Glomerular visceral epithelial cell (primary cell): ENCODE results near the gene ARPC1A.
A peak's percentile ranks its signal among the peaks of the same experiment; 100 is the strongest.
"Not testable (repeated sequence)": the region's sequence is repeated elsewhere in the genome, so short reads cannot be mapped to it uniquely, and the experiment has no call there.

ENCODE experiments used
- DNase-seq: peaks from one replicate; pipeline ENCODE4 v3.0.0-alpha.2; 2016; ENCODE audit errors: extremely low spot score

Gene ARPC1A

GRCh38 chr7:99320371-99320770 lies 5.3 kb upstream of the ARPC1A start:
- no peak for DNase-seq

DNA sequence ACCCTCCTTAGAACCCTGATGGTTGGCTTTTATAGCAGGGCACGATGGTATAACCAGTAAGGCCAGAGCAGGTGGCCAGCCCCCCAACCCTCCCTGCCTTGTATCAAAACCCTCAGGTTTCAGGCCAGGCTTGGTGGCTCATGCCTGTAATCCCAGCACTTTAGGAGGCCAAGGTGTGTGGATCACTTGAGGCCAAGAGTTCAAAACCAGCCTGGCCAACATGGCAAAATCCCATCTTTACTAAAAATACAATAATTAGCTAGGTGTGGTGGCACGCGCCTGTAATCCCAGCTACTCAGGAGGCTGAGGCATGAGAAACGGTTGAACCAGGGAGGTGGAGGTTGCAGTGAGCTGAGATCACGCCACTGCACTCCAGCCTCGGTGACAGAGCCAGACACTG lies 3.0 kb upstream of the ARPC1A start:
- not testable (repeated sequence) for DNase-seq

GRCh38 chr7:99324559-99324958 lies 1.1 kb upstream of the ARPC1A start:
- no peak for DNase-seq

DNA sequence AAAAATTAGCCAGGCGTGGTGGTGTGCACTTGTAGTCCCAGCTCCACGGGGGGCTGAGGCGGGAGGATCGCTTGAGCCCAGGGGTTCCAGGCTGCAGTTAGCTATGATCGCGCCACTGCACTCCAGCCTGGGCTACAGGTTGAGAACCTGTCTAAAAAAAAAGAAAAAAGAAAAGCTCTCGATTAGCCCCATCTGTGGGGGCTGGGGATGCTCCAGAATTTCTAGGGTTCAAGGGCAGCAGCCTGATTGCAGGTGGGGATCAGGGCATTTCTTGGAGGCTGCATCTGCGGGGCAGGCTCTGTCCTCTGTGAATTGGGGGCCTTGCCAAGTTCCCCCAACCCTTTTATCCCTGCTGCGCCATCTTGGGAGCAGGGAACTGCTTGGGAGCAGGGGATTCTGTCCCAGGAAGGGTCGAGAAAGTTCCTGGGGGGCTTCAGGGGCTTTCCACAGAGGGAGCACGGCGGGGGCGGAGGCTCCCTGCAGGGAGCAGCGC lies 651 bp upstream of the ARPC1A start:
- DNase-seq = no peak

DNA sequence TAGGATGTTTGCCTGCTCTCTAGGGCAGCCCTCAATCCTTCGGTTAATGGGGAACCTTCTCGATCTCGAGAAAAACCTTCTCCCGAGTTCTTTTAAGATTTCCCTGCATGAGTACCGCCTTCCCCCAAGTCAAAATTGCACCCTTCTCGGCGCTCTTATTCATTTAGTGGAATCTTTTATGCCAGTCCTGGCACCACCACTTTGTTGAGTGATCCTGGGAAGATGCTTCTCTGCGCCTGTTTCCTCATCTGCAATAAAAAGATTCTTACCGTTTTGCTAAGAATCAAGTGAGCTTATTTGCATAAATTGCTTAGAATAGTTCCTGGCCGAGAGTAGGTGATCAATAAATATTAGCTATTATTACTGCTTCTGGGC lies 697 bp downstream of the ARPC1A start:
- DNase-seq = no peak

- DNase-seq = peak; percentile 52
Measured at GRCh38 chr7:99330314-99330961, 4.7 kb downstream of the ARPC1A start.

DNA sequence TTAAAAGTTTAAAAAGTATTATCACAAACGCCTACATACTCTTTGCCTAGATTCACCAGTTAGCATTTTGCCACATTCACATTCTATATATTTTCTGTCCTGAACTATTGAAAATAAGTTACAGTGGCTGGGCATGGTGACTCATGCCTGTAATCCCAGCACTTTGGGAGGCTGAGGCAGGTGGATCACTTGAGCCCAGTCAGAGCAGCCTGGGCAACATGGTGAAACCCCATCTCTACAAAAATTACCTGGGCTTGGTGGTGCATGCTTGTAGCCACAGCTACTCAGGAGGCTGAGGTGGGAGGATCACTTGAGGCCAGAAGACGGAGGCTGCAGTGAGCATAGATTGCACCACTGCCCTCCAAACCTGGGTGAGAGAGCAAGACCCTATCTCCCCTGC lies 5.3 kb downstream of the ARPC1A start:
- no peak for DNase-seq

- DNase-seq = no peak
Measured at GRCh38 chr7:99339595-99339994, 13.9 kb downstream of the ARPC1A start.

DNA sequence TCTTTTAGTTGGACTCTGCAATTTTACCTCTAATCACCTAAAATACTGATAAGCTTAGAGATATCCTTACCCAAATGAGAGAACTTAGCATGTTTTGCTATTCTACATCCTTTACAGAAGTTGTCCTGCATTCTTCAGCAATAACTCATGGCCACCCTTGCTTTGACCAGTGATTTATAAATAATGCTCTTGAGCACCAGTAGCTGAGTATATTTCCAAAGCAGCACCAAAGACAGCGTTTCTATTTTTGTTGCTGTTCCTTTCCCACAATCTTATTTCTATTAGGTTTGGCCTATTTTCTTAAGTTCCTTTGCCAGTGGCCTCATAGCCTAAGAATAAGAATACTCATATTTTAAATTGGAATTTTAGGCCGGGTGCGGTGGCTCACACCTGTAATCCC lies 15.0 kb downstream of the ARPC1A start:
- no peak for DNase-seq

DNA sequence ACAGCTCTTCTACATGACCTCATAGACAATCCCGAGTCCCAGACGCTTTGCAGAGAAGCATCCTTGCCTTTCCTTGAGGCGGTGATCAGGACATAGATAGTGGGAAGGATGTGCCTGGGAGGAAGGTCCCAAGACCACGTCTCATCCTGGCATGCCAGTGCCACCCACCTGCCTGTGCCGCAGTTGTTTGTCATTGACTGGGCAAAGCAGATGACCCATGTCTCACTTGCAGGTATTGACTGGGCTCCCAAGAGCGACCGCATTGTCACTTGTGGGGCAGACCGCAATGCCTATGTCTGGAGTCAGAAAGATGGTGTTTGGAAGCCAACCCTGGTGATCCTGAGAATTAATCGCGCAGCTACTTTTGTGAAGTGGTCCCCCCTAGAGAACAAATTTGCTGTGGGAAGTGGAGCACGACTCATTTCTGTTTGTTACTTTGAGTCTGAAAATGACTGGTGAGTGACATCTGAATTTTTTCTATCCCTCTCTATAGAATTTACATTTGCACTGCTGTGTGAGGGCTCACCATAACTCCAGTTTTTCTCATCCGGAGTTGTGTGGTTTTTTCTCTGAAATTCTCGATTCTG lies 18.5 kb downstream of the ARPC1A start:
- no peak for DNase-seq

DNA sequence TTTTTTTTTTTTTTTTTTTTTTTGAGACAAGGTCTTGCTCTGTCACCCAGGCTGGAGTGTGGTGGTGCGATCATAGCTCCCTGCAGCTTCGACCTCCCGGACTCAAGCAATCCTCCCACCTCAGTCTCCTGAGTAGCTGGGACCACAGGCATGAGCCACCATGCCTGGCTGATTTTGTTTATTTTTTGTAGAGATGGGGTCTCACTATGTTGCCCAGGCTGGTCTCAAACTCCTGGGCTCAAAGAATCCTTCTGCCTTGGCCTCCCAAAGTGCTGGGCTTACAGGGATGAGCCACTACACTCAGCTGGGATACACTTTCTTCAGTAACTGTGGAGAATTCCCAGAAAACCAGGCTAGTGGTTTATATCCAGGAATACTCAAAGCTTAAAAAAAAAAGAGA lies 24.9 kb downstream of the ARPC1A start:
- DNase-seq = not testable (repeated sequence)

GRCh38 chr7:99352247-99352646 lies 26.5 kb downstream of the ARPC1A start:
- DNase-seq = no peak

- DNase-seq = no peak
Measured at GRCh38 chr7:99355098-99355497, 29.4 kb downstream of the ARPC1A start.

GRCh38 chr7:99357701-99358490 lies 32.2 kb downstream of the ARPC1A start:
- DNase-seq = no peak

- DNase-seq = not testable (repeated sequence)
Measured at GRCh38 chr7:99358521-99358920, 32.8 kb downstream of the ARPC1A start.

- no peak for DNase-seq
Measured at GRCh38 chr7:99359465-99360154, 33.9 kb downstream of the ARPC1A start.

- DNase-seq = no peak
Measured at GRCh38 chr7:99362801-99363200, 37.1 kb downstream of the ARPC1A start.

DNA sequence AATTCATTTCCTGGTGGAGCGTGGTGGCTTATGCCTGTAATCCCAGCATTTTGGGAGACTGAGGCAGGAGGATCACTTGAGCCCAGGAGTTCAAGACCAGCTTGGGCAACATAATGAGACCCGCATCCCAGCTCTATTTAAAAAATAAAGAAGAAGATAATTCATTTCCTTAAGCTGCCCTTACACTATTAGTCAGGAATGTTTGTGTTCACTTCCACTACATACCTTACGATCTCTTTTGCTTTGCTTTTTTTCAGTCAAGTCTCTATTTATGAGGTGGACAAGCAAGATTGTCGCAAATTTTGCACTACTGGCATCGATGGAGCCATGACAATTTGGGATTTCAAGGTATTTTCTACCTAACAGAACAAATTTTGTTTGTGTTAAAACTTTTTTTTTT lies 37.6 kb downstream of the ARPC1A start:
- DNase-seq = no peak

- DNase-seq = peak; percentile 40
Measured at GRCh38 chr7:99365318-99366141, 39.8 kb downstream of the ARPC1A start.

- no peak for DNase-seq
Measured at GRCh38 chr7:99366646-99367045, 40.9 kb downstream of the ARPC1A start.

- no peak for DNase-seq
Measured at GRCh38 chr7:99368750-99369389, 43.2 kb downstream of the ARPC1A start.
